Suprapubic skin (tissue), 3 donors: ENCODE data around the gene NR1I2.

Source experiments
- POLR2AphosphoS5 ChIP-seq, 3 donors: sonication (generic); formaldehyde crosslinking; IDR thresholded peaks; one replicate each; pipeline ENCODE4 v1.6.1; 2017; ENCODE audit warnings: antibody characterized with exemption in 3 of 3
- TF ChIP-seq, protein P1 (sequence below), 2 donors: fragments of 200-600 bp in 1 of 2; fragments of 450-650 bp in 1 of 2; sonication (generic) in 1 of 2; IDR thresholded peaks; one replicate each; pipeline ENCODE4 v1.5.1; 2016 to 2019; ENCODE audit warnings: antibody characterized with exemption in 2 of 2, mild to moderate bottlenecking in 1 of 2, moderate library complexity in 1 of 2

DNA sequence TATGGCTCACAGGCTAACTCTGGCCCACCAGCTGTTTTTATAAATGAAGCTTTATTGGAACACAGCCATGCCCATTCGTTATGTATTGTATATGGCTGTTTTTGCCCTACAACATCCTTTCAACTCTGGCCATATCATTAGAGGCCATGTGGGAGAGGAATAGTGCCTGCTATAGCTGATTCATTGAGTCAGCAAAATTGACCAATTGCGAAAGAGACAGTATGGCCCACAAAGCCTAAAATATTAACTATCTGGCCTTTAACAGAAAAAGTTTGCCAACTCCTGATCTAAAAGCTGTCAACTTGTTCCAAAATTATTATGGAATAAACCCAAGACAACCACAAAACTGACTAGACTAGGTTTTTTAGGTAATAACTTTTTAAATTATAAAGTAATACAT lies 1.4 kb downstream of the NR1I2 start:
- TF ChIP-seq, protein P1, sequence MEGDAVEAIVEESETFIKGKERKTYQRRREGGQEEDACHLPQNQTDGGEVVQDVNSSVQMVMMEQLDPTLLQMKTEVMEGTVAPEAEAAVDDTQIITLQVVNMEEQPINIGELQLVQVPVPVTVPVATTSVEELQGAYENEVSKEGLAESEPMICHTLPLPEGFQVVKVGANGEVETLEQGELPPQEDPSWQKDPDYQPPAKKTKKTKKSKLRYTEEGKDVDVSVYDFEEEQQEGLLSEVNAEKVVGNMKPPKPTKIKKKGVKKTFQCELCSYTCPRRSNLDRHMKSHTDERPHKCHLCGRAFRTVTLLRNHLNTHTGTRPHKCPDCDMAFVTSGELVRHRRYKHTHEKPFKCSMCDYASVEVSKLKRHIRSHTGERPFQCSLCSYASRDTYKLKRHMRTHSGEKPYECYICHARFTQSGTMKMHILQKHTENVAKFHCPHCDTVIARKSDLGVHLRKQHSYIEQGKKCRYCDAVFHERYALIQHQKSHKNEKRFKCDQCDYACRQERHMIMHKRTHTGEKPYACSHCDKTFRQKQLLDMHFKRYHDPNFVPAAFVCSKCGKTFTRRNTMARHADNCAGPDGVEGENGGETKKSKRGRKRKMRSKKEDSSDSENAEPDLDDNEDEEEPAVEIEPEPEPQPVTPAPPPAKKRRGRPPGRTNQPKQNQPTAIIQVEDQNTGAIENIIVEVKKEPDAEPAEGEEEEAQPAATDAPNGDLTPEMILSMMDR (IDR thresholded peaks at IDR 0.05) = no peak
- TF ChIP-seq POLR2AphosphoS5 (IDR thresholded peaks at IDR 0.05) = no peak
